H9 (cell line): ENCODE data around the gene SLC5A12. TPM values are rescaled to one million over a fixed set of nuclear protein-coding genes. Genes with fewer than 3 reads are reported as not detected.

Experiments used
- DNase-seq: peaks from one replicate; pipeline ENCODE4 v3.0.0-alpha.2; 2017
- H2AFZ ChIP-seq: one replicate; pipeline ENCODE4 v1.6.1; 2013; ENCODE audit warnings: mild to moderate bottlenecking, low read length, control low read depth, moderate library complexity
- H2AK5ac ChIP-seq: 2 replicates; pipeline ENCODE4 v1.6.1; 2013; ENCODE audit warnings: low read length, control low read depth, mixed read lengths; ENCODE audit not compliant: insufficient read length
- H2BK120ac ChIP-seq: one replicate; pipeline ENCODE4 v1.6.1; 2013; ENCODE audit warnings: low read depth, mild to moderate bottlenecking, low read length, control low read depth, inconsistent platforms; ENCODE audit not compliant: poor library complexity, severe bottlenecking
- H2BK12ac ChIP-seq: 2 replicates; pipeline ENCODE4 v1.6.1; 2013; ENCODE audit warnings: low read length, control low read depth, mixed read lengths, low read depth; ENCODE audit not compliant: insufficient read length
- H2BK15ac ChIP-seq: 2 replicates; pipeline ENCODE4 v1.6.1; 2013; ENCODE audit warnings: low read depth, low read length, control low read depth
- H2BK20ac ChIP-seq: one replicate; pipeline ENCODE4 v1.6.1; 2013; ENCODE audit warnings: low read depth, mild to moderate bottlenecking, low read length, control low read depth, inconsistent platforms; ENCODE audit not compliant: poor library complexity, severe bottlenecking
- H2BK5ac ChIP-seq: 2 replicates; pipeline ENCODE4 v1.6.1; 2013; ENCODE audit warnings: low read length, control low read depth, mixed read lengths; ENCODE audit not compliant: insufficient read length
- H3K14ac ChIP-seq: 2 replicates; pipeline ENCODE4 v1.6.1; 2013; ENCODE audit warnings: low read length, control low read depth; ENCODE audit not compliant: insufficient read depth
- H3K18ac ChIP-seq: 2 replicates; pipeline ENCODE4 v1.6.1; 2013; ENCODE audit warnings: low read depth, mild to moderate bottlenecking, mixed read lengths, low read length, control low read depth; ENCODE audit not compliant: insufficient read length
- H3K23ac ChIP-seq: 2 replicates; pipeline ENCODE4 v1.6.1; 2013; ENCODE audit warnings: low read length, control low read depth, mixed read lengths, low read depth; ENCODE audit not compliant: insufficient read length
- H3K23me2 ChIP-seq: 2 replicates; pipeline ENCODE4 v1.6.1; 2013; ENCODE audit warnings: low read depth, mild to moderate bottlenecking, mixed read lengths, low read length, control low read depth; ENCODE audit not compliant: insufficient read length, poor library complexity, severe bottlenecking
- H3K27ac ChIP-seq: 2 replicates; pipeline ENCODE4 v1.5.1; 2013; ENCODE audit warnings: low read length, control low read depth, mixed read lengths, low read depth; ENCODE audit not compliant: insufficient read length
- H3K27me3 ChIP-seq: 2 replicates; pipeline ENCODE4 v1.6.1; 2013; ENCODE audit warnings: low read length, control low read depth, inconsistent platforms; ENCODE audit not compliant: insufficient read depth
- H3K4ac ChIP-seq: 2 replicates; pipeline ENCODE4 v1.6.1; 2013; ENCODE audit warnings: low read depth, mild to moderate bottlenecking, control low read depth, inconsistent platforms, low read length, moderate library complexity
- H3K4me1 ChIP-seq: 2 replicates; pipeline ENCODE4 v1.6.1; 2013; ENCODE audit warnings: low read length, control low read depth, inconsistent platforms; ENCODE audit not compliant: insufficient read depth
- H3K4me2 ChIP-seq: 2 replicates; pipeline ENCODE4 v1.6.1; 2013; ENCODE audit warnings: low read length, control low read depth, mixed read lengths; ENCODE audit not compliant: insufficient read length, insufficient read depth
- H3K56ac ChIP-seq: 2 replicates; pipeline ENCODE4 v1.6.1; 2013; ENCODE audit warnings: low read depth, mild to moderate bottlenecking, mixed read lengths, low read length, control low read depth; ENCODE audit not compliant: insufficient read length
- H3K79me1 ChIP-seq: 2 replicates; pipeline ENCODE4 v1.6.1; 2013; ENCODE audit warnings: low read depth, mild to moderate bottlenecking, moderate library complexity, low read length, control low read depth, inconsistent platforms; ENCODE audit not compliant: insufficient read depth, poor library complexity, severe bottlenecking
- H3K79me2 ChIP-seq: 2 replicates; pipeline ENCODE4 v1.6.1; 2013; ENCODE audit warnings: low read length, control low read depth, inconsistent platforms; ENCODE audit not compliant: insufficient read depth
- H3K9ac ChIP-seq: 2 replicates; pipeline ENCODE4 v1.6.1; 2013; ENCODE audit warnings: low read length, control low read depth, mixed read lengths; ENCODE audit not compliant: insufficient read length; ENCODE audit errors: extremely low read depth
- H3K9me3 ChIP-seq: one replicate; pipeline ENCODE4 v1.6.1; 2013; ENCODE audit warnings: low read depth, low read length, inconsistent platforms; ENCODE audit not compliant: control insufficient read depth
- H3T11ph ChIP-seq: one replicate; pipeline ENCODE4 v1.6.1; 2013; ENCODE audit warnings: mild to moderate bottlenecking, low read length, control low read depth, inconsistent platforms
- H4K20me1 ChIP-seq: one replicate; pipeline ENCODE4 v1.6.1; 2013; ENCODE audit not compliant: control insufficient read depth, insufficient read length, insufficient read depth
- H4K5ac ChIP-seq: 2 replicates; pipeline ENCODE4 v1.6.1; 2013; ENCODE audit warnings: low read depth, mild to moderate bottlenecking, mixed read lengths, low read length, control low read depth; ENCODE audit not compliant: insufficient read length
- H4K8ac ChIP-seq: replicated peaks from 2 replicates; pipeline ENCODE4 v1.6.1; 2013; ENCODE audit warnings: low read length, control low read depth, mixed read lengths, low read depth; ENCODE audit not compliant: insufficient read length
- H4K91ac ChIP-seq: 2 replicates; pipeline ENCODE4 v1.6.1; 2013; ENCODE audit warnings: low read depth, mild to moderate bottlenecking, moderate library complexity, mixed read lengths, low read length, control low read depth; ENCODE audit not compliant: insufficient read length
- H3K27ac Mint-ChIP-seq, 3 experiments: 2 replicates in 2 of 3; 3 replicates in 1 of 3; pipeline ENCODE4 v1.8.0; 2020 to 2021; ENCODE audit warnings: mixed read lengths in 3 of 3, mild to moderate bottlenecking in 1 of 3, moderate library complexity in 1 of 3
- H3K27me3 Mint-ChIP-seq: 2 replicates; pipeline ENCODE4 v1.8.0; 2021; ENCODE audit warnings: low read depth, mild to moderate bottlenecking, moderate library complexity, mixed read lengths
- H3K36me3 Mint-ChIP-seq, 3 experiments: 2 replicates in 2 of 3; 3 replicates in 1 of 3; pipeline ENCODE4 v1.8.0; 2020 to 2021; ENCODE audit warnings: low read depth in 3 of 3, mixed read lengths in 3 of 3; ENCODE audit not compliant: insufficient read depth in 1 of 3
- H3K4me1 Mint-ChIP-seq, 2 experiments: 2 replicates each; pipeline ENCODE4 v1.8.0; 2020; ENCODE audit warnings: mixed read lengths in 2 of 2
- H3K4me3 Mint-ChIP-seq, 2 experiments: 2 replicates in 1 of 2; 3 replicates in 1 of 2; pipeline ENCODE4 v1.8.0; 2020 to 2021; ENCODE audit warnings: mild to moderate bottlenecking in 2 of 2, mixed read lengths in 2 of 2, moderate library complexity in 1 of 2
- H3K9me3 Mint-ChIP-seq, 2 experiments: 2 replicates in 1 of 2; 3 replicates in 1 of 2; pipeline ENCODE4 v1.8.0; 2020; ENCODE audit warnings: mild to moderate bottlenecking in 2 of 2, mixed read lengths in 2 of 2, moderate library complexity in 1 of 2
- WGBS: extraction: QIAGEN DNeasy Blood & Tissue Kit; methylation state at CpG from one replicate; pipeline ENCODE4 v1.1.7; 2013; ENCODE audit warnings: missing lambda C conversion rate, low lambda C conversion rate, mixed read lengths; ENCODE audit not compliant: insufficient read length; ENCODE audit errors: extremely low coverage; 5-methylcytosine and 5-hydroxymethylcytosine counted together
- total RNA-seq: library from RNA; stranded (reverse); gene quantifications from 2 replicates; pipeline ENCODE4 v1.2.1, GENCODE V29; 2021
- TF ChIP-seq, protein P1 (sequence below): fragments of 200-600 bp; sonication (generic); conservative IDR thresholded peaks from 3 replicates; pipeline ENCODE4 v1.8.0; 2021; ENCODE audit warnings: antibody characterized with exemption, mild to moderate bottlenecking

Gene SLC5A12
- total RNA-seq, 1 experiment from 2014 or later, result 2.7 TPM

DNA sequence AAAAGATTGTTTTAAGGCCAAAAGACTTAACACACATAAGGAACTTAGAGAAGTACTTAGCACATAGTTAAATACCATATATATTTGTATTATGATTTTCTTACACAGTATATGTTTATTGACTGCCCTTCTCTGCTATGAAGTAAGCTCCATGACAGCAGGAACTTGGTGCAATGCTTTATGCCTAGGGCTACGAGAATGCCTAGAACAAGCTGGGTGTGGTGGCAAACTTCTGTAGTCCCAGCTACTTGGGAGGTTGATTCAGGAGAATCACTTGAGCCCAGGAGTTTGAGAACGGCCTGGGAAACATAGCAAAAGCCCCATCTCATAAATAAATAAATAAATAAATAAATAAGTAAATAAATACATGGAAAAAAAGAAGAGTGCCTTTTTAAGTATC, 1.9 kb downstream of the SLC5A12 start:
- H3K4me2 ChIP-seq, result no peak overlapping the region
- WGBS, result no CpG with 5 or more reads among the region's 2 CpGs

More for the DNA sequence above, 1.9 kb downstream of the SLC5A12 start:
- DNase-seq, result no peak
- Histone ChIP-seq H4K8ac (no peak overlapping the region), H2AFZ (no peak overlapping the region), H3K23me2 (no peaks in the 10 kb centered on the region), H4K91ac (no peak overlapping the region), H3K27ac (no peak overlapping the region), H2BK12ac (no peak overlapping the region), H4K5ac (no peak overlapping the region), H3K23ac (no peak overlapping the region), H4K20me1 (no peaks in the 10 kb centered on the region), H2BK120ac (no peak overlapping the region), H3K4me1 (no peaks in the 10 kb centered on the region), H2BK20ac (no peak overlapping the region), H3T11ph (no peak overlapping the region), H3K79me2 (no peaks in the 10 kb centered on the region), H2AK5ac (no peak overlapping the region), H3K9me3 (no peaks in the 10 kb centered on the region), H2BK15ac (no peak overlapping the region), H2BK5ac (no peak overlapping the region), H3K79me1 (no peaks in the 10 kb centered on the region), H3K18ac (no peak overlapping the region), H3K4ac (no peak overlapping the region), H3K9ac (no peak overlapping the region), H3K27me3 (no peaks in the 10 kb centered on the region), H3K56ac (no peak overlapping the region), H3K14ac (no peak overlapping the region)
- no peaks in the 10 kb centered on the region for H3K9me3 Mint-ChIP-seq
- no peak overlapping the region for H3K4me3 Mint-ChIP-seq
- H3K4me1 Mint-ChIP-seq, result no peaks in the 10 kb centered on the region
- H3K27ac Mint-ChIP-seq, result no peak overlapping the region
- H3K36me3 Mint-ChIP-seq, result no peaks in the 10 kb centered on the region
- TF ChIP-seq, protein P1, sequence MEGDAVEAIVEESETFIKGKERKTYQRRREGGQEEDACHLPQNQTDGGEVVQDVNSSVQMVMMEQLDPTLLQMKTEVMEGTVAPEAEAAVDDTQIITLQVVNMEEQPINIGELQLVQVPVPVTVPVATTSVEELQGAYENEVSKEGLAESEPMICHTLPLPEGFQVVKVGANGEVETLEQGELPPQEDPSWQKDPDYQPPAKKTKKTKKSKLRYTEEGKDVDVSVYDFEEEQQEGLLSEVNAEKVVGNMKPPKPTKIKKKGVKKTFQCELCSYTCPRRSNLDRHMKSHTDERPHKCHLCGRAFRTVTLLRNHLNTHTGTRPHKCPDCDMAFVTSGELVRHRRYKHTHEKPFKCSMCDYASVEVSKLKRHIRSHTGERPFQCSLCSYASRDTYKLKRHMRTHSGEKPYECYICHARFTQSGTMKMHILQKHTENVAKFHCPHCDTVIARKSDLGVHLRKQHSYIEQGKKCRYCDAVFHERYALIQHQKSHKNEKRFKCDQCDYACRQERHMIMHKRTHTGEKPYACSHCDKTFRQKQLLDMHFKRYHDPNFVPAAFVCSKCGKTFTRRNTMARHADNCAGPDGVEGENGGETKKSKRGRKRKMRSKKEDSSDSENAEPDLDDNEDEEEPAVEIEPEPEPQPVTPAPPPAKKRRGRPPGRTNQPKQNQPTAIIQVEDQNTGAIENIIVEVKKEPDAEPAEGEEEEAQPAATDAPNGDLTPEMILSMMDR, result no peak
- H3K27me3 Mint-ChIP-seq, result no peaks in the 10 kb centered on the region
